ENCODE data around the gene GTPBP6.
"Not testable (repeated sequence)": the region's sequence is repeated elsewhere in the genome, so short reads cannot be mapped to it uniquely, and the experiment has no call there.

GTPBP6 gene

DNA sequence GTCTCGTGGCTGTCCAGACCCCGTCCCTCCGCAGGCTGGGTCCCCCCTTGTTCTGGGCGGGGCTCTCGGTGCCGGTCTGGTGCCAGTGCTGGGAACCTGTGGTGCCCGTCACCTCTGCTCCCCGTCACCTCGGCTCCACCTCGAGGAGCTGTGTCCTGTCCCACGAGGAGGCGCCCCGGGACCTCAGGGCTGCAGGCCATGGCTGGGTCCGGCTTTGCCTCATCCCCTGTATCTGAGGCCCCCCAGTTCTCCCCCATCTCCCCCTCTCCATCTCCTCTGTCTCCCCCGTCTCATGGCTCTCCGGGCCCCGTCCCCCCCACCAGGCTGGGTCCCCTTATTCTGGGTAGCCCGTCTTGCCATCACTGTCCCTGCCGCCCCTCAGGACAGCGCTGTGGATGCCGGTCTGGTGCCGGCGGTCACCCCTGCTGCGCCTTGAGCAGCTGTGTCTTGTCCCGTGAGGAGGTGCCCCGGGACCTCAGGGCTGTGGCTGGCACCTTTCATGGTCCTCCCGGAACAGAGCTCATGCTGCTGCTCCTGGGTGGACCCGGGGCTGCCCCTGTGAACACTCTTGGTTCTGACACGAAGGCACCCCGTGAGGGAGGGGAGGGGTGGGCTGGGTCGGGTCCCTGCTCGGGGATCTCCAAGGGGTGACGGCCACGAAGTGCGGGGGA is 13.4 kb upstream of the GTPBP6 start:
- Histone ChIP-seq H3K4me1 (ENCODE audit: insufficient read depth, low read length, severe bottlenecking) (peaks cover 4% of the 10 kb centered on the region), H3K4me3 (ENCODE audit: low read depth, low read length, poor library complexity, severe bottlenecking) (no peak overlapping the region), H3K9ac (ENCODE audit: low read length) (no peak overlapping the region), H3K4me2 (ENCODE audit: low read length) (no peak overlapping the region), H3F3A (ENCODE audit: insufficient read depth, low read length) (no peaks in the 10 kb centered on the region), H4K20me1 (ENCODE audit: insufficient read depth, low read length) (no peaks in the 10 kb centered on the region), H3K79me2 (ENCODE audit: insufficient read depth, low read length) (no peaks in the 10 kb centered on the region), H3K36me3 (ENCODE audit: insufficient read depth, low read length) (peaks cover 45% of the 10 kb centered on the region), H3K9me3 (ENCODE audit: low read length) (no peaks in the 10 kb centered on the region), H3K27ac (ENCODE audit: low read depth, low read length, poor library complexity, severe bottlenecking) (no peak overlapping the region), H3K27me3 (ENCODE audit: insufficient read depth, low read length) (no peaks in the 10 kb centered on the region), H2AFZ (ENCODE audit: low read length) (no peak overlapping the region), H3K9me2 (ENCODE audit: low read depth, low read length) (no peaks in the 10 kb centered on the region)
- TF ChIP-seq, protein P1, sequence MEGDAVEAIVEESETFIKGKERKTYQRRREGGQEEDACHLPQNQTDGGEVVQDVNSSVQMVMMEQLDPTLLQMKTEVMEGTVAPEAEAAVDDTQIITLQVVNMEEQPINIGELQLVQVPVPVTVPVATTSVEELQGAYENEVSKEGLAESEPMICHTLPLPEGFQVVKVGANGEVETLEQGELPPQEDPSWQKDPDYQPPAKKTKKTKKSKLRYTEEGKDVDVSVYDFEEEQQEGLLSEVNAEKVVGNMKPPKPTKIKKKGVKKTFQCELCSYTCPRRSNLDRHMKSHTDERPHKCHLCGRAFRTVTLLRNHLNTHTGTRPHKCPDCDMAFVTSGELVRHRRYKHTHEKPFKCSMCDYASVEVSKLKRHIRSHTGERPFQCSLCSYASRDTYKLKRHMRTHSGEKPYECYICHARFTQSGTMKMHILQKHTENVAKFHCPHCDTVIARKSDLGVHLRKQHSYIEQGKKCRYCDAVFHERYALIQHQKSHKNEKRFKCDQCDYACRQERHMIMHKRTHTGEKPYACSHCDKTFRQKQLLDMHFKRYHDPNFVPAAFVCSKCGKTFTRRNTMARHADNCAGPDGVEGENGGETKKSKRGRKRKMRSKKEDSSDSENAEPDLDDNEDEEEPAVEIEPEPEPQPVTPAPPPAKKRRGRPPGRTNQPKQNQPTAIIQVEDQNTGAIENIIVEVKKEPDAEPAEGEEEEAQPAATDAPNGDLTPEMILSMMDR (IDR thresholded peaks at IDR 0.05; ENCODE audit: low read length) = 0 out of 2 replicates have a peak, but pooled peaks have one; percentile 5
- TF ChIP-seq EZH2 (IDR thresholded peaks at IDR 0.05; ENCODE audit: borderline replicate concordance, low read length) = no peak

DNA sequence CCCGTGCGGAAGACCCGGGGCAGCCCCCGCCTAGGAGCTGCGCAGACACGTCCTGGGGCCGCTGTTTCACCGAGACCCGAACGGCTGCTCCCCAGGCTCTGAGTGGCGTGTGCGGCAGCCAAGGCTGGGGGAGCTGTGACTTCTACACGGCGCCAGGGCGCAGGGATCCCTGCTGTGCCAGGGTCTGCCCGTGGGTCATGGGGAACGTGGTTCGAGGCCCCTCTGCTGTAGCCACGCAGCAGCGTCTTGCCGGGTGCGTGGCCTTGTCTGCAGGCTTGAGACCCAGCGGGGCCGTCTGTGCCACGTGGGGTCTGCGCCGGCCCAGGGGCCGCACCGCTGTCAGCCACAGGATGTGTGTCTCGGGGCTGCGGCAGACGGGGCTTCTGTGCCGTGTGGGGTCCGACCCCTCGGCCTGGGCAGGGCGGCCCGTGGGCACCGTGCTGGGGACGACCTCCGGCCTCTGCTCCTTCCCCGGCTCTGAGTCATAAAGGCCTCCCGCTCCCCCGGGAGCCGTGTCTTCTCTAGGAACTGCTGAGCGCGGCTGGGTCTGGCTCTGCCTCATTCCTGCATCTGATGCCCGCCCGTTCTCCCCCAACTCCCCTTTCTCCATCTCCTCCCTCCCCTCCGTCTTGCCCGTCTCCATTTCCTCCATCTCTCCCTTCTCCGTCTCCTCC is 12.7 kb upstream of the GTPBP6 start:
- H3K9ac ChIP-seq (ENCODE audit: low read length) = no peak overlapping the region

DNA sequence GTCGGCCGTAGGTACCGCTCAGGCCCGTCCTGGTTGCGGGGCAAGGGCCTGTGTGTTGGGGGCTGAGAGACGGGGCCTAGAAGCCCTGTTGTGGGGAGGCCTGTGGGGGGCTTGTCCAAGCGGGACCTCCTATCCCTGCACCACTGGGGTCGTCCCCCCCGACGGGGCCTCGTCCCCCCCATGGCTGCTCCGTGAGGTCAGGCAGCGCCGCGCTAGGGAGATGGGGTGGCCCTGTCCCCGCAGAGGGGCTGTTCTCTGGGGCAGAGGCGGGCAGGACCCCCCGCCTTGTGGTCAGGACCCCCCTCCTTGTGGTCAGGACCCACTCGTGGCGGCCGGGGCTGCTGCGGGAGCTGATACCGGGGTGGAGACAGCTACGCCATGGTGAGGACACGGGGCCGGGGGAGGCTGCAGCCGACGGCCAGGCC is 12.1 kb upstream of the GTPBP6 start:
- no peaks in the 10 kb centered on the region for H4K20me1 ChIP-seq (ENCODE audit: insufficient read depth, low read length)
- H3K9me2 ChIP-seq (ENCODE audit: low read depth, low read length) = no peaks in the 10 kb centered on the region
- no peak overlapping the region for H2AFZ ChIP-seq (ENCODE audit: low read length)
- no peaks in the 10 kb centered on the region for H3F3A ChIP-seq (ENCODE audit: insufficient read depth, low read length)
- no peak overlapping the region for H3K9ac ChIP-seq (ENCODE audit: low read length)
- no peak overlapping the region for H3K4me2 ChIP-seq (ENCODE audit: low read length)
- H3K79me2 ChIP-seq (ENCODE audit: insufficient read depth, low read length) = no peaks in the 10 kb centered on the region
- H3K27me3 ChIP-seq (ENCODE audit: insufficient read depth, low read length) = no peaks in the 10 kb centered on the region
- H3K27ac ChIP-seq (ENCODE audit: low read depth, low read length, poor library complexity, severe bottlenecking) = no peak overlapping the region
- H3K36me3 ChIP-seq (ENCODE audit: insufficient read depth, low read length) = peaks cover 33% of the 10 kb centered on the region
- TF ChIP-seq EZH2 (IDR thresholded peaks at IDR 0.05; ENCODE audit: borderline replicate concordance, low read length) = no peak
- TF ChIP-seq, protein P1 (IDR thresholded peaks at IDR 0.05; ENCODE audit: low read length) = no peak
- H3K9me3 ChIP-seq (ENCODE audit: low read length) = no peaks in the 10 kb centered on the region
- no peak overlapping the region for H3K4me3 ChIP-seq (ENCODE audit: low read depth, low read length, poor library complexity, severe bottlenecking)
- peaks cover 4% of the 10 kb centered on the region for H3K4me1 ChIP-seq (ENCODE audit: insufficient read depth, low read length, severe bottlenecking)

More for the DNA sequence above, 12.7 kb upstream of the GTPBP6 start:
- H3K9me3 ChIP-seq (ENCODE audit: low read length) = no peaks in the 10 kb centered on the region
- H4K20me1 ChIP-seq (ENCODE audit: insufficient read depth, low read length) = no peaks in the 10 kb centered on the region
- no peaks in the 10 kb centered on the region for H3K27me3 ChIP-seq (ENCODE audit: insufficient read depth, low read length)
- H3K79me2 ChIP-seq (ENCODE audit: insufficient read depth, low read length) = no peaks in the 10 kb centered on the region
- H3K9me2 ChIP-seq (ENCODE audit: low read depth, low read length) = no peaks in the 10 kb centered on the region
- H3K36me3 ChIP-seq (ENCODE audit: insufficient read depth, low read length) = peaks cover 39% of the 10 kb centered on the region
- H3K4me1 ChIP-seq (ENCODE audit: insufficient read depth, low read length, severe bottlenecking) = peaks cover 4% of the 10 kb centered on the region
- TF ChIP-seq, protein P1 (IDR thresholded peaks at IDR 0.05; ENCODE audit: low read length) = no peak
- no peak for TF ChIP-seq EZH2 (IDR thresholded peaks at IDR 0.05; ENCODE audit: borderline replicate concordance, low read length)
- H3K27ac ChIP-seq (ENCODE audit: low read depth, low read length, poor library complexity, severe bottlenecking) = no peak overlapping the region
- H3K4me2 ChIP-seq (ENCODE audit: low read length) = no peak overlapping the region
- H3F3A ChIP-seq (ENCODE audit: insufficient read depth, low read length) = no peaks in the 10 kb centered on the region
- no peak overlapping the region for H2AFZ ChIP-seq (ENCODE audit: low read length)
- no peak overlapping the region for H3K4me3 ChIP-seq (ENCODE audit: low read depth, low read length, poor library complexity, severe bottlenecking)

DNA sequence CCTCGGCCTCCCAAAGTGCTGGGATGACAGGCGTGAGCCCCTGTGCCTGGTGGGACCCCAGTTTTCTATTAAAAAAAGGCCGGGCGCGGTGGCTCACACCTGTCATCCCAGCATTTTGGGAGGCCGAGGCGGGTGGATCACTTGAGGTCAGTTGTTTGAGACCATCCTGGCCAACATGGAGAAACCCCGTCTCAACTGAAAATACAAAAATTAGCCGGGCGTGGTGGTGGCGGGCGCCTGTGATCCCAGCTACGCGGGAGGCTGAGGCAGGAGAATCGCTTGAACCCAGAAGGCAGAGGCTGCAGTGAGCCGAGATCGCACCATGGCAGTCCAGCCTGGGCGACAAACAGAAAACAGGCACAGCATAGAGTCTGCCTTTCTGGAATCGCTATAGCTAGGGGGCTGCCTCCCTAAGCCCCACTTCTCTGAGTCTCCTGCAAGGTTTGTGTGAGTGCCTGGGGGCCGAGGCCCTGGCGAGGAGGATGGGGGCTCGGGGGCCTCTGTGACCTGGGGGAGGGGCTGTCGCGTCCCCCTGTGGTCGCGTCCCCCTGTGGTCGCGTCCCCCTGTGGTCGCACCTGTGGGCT is 11.6 kb upstream of the GTPBP6 start:
- H3K4me3 ChIP-seq (ENCODE audit: low read depth, low read length, poor library complexity, severe bottlenecking); H3K9ac ChIP-seq (ENCODE audit: low read length); H3K4me2 ChIP-seq (ENCODE audit: low read length); H3K27ac ChIP-seq (ENCODE audit: low read depth, low read length, poor library complexity, severe bottlenecking); H4K20me1 ChIP-seq (ENCODE audit: insufficient read depth, low read length); H3K27me3 ChIP-seq (ENCODE audit: insufficient read depth, low read length); H2AFZ ChIP-seq (ENCODE audit: low read length); H3K79me2 ChIP-seq (ENCODE audit: insufficient read depth, low read length); H3F3A ChIP-seq (ENCODE audit: insufficient read depth, low read length); H3K9me2 ChIP-seq (ENCODE audit: low read depth, low read length); H3K9me3 ChIP-seq (ENCODE audit: low read length); H3K4me1 ChIP-seq (ENCODE audit: insufficient read depth, low read length, severe bottlenecking): not testable (repeated sequence)
- H3K36me3 ChIP-seq (ENCODE audit: insufficient read depth, low read length) = peaks cover 28% of the 10 kb centered on the region

All from OCI-LY1 (cell line).